ENCODE measurements around the gene SRXN1.

SRXN1 gene

DNA sequence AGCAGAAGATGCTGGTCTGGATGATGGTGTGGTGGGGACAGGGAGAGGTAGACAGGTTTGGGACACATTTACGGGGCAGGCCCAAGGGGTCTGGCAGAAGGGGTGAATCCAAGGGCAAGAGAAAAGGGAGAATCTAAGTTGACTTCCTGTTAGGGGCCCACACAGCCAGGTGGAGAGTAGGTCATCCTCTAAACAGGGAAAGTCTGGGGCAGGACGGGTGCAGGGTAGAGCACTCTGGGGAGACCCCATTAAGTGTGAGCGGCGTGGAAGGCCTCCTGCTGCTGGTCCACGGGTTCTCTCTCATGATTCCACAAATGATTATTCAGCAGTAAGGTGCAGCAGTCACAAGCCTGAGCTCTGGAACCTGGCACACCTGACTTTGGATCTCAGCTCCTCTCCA is 2.7 kb downstream of the SRXN1 start:
- Histone ChIP-seq H3K4me1 (peaks cover 9% of the 10 kb centered on the region), H3K4me2 (ENCODE audit: low read length) (no peak overlapping the region), H3K4me3 (ENCODE audit: low read depth, low read length) (no peak overlapping the region), H3K9me3 (ENCODE audit: control insufficient read depth, low read length) (no peaks in the 10 kb centered on the region), H3K79me2 (no peaks in the 10 kb centered on the region), H3K9ac (no peak overlapping the region), H3K36me3 (ENCODE audit: control insufficient read depth, insufficient read depth, low read length) (no peaks in the 10 kb centered on the region), H3K27ac (no peak overlapping the region), H2AFZ (no peak overlapping the region), H3K27me3 (ENCODE audit: control insufficient read depth, insufficient read depth, low read length) (no peaks in the 10 kb centered on the region)
- TF ChIP-seq, protein P1, sequence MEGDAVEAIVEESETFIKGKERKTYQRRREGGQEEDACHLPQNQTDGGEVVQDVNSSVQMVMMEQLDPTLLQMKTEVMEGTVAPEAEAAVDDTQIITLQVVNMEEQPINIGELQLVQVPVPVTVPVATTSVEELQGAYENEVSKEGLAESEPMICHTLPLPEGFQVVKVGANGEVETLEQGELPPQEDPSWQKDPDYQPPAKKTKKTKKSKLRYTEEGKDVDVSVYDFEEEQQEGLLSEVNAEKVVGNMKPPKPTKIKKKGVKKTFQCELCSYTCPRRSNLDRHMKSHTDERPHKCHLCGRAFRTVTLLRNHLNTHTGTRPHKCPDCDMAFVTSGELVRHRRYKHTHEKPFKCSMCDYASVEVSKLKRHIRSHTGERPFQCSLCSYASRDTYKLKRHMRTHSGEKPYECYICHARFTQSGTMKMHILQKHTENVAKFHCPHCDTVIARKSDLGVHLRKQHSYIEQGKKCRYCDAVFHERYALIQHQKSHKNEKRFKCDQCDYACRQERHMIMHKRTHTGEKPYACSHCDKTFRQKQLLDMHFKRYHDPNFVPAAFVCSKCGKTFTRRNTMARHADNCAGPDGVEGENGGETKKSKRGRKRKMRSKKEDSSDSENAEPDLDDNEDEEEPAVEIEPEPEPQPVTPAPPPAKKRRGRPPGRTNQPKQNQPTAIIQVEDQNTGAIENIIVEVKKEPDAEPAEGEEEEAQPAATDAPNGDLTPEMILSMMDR (IDR thresholded peaks at IDR 0.05): no peak

DNA sequence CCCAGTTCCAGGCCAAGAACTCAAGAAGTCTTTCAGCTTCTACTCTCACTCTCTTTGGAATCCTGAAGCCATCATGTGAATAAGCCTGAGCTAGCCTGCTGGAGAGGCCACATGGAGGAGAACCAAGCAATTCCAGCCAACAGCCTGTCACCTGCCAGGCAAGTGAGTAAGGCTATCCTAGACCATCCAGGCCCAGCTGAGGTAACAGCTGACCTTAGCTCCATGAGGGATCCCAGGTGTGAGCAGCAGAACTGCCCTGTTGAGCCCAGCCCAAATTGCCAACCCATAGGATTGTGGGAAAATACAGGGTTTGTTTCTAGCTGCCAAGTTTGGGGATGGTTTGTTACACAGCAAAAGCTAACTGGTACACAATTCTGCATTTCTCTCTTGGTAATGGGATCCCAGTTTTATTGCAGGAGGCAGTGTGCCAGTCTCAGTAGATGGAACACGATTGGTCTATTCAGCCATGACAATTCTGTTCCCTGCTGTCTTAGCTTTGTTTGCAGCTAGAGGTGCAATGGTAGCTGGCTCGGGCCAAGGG is 5.5 kb downstream of the SRXN1 start:
- no peaks in the 10 kb centered on the region for H3K36me3 ChIP-seq (ENCODE audit: control insufficient read depth, insufficient read depth, low read length)
- H3K4me2 ChIP-seq (ENCODE audit: low read length): no peak overlapping the region
- H3K79me2 ChIP-seq: no peaks in the 10 kb centered on the region
- H3K4me1 ChIP-seq: peaks cover 5% of the 10 kb centered on the region
- H3K9me3 ChIP-seq (ENCODE audit: control insufficient read depth, low read length): no peaks in the 10 kb centered on the region
- TF ChIP-seq, protein P1 (IDR thresholded peaks at IDR 0.05): no peak
- H3K27me3 ChIP-seq (ENCODE audit: control insufficient read depth, insufficient read depth, low read length): no peaks in the 10 kb centered on the region
- no peak overlapping the region for H2AFZ ChIP-seq
- no peak overlapping the region for H3K27ac ChIP-seq
- H3K4me3 ChIP-seq (ENCODE audit: low read depth, low read length): no peak overlapping the region
- no peak overlapping the region for H3K9ac ChIP-seq

DNA sequence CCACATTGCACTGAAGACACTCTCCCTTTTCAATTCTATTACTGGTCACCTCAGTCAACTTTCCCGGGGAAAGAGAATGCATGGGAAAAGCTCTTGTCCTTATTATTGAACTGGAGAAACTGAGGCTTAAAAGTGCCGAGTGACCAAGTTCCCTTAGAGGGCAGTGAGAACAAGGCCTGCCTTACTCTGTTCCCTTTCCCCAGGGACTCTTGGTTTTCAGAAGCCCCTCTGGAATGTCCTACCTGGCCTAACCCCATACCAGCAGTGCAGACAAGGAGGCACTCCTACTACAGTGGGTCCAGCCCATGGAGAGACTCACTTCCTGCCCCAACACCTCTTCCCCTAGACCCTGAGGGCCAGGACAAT is 6.1 kb downstream of the SRXN1 start:
- H3K4me1 ChIP-seq: peaks cover 2% of the 10 kb centered on the region
- H3K27me3 ChIP-seq (ENCODE audit: control insufficient read depth, insufficient read depth, low read length): no peaks in the 10 kb centered on the region
- H3K9ac ChIP-seq: no peak overlapping the region
- H3K79me2 ChIP-seq: no peaks in the 10 kb centered on the region
- H3K36me3 ChIP-seq (ENCODE audit: control insufficient read depth, insufficient read depth, low read length): no peaks in the 10 kb centered on the region
- no peak overlapping the region for H2AFZ ChIP-seq
- H3K4me2 ChIP-seq (ENCODE audit: low read length): no peak overlapping the region
- TF ChIP-seq, protein P1 (IDR thresholded peaks at IDR 0.05): no peak
- H3K9me3 ChIP-seq (ENCODE audit: control insufficient read depth, low read length): no peaks in the 10 kb centered on the region
- H3K27ac ChIP-seq: no peak overlapping the region
- no peak overlapping the region for H3K4me3 ChIP-seq (ENCODE audit: low read depth, low read length)

DNA sequence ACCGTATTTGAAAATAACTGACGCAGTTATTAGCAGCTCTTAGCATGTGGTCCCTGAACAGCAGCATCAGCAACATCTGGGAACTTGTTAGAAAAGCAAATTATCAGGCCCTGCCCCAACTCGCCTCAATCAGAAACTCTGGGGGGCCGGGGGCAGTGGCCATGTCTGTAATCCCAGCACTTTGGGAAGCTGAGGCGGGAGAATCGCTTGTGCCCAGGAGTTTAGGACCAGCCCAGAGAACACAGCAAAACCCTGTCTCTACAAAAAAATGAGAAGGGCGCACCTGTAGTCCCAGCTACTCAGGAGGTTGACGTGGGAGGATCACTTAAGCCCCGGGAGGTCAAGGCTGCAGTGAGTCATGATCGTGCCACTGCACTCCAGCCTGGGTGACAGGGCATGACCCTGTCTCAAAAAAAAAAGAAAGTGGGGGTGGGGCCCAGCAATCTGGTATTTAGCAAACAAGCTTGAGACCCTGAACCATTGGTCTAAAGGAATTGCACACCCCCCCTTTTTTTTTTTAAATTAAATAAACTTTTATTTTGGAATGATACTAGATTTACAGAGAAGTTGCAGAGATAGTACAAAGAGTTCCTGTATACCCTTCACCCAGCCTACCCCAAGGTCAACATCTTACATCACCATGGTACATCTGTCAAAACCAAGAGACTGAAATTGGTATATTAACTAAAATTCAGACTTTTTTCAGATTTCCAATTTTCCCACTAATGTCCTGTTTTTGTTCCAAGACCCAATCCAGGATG is 6.7 kb downstream of the SRXN1 start:
- TF ChIP-seq, protein P1 (IDR thresholded peaks at IDR 0.05): no peak
- H3K27ac ChIP-seq: no peak overlapping the region
- peaks cover 2% of the 10 kb centered on the region for H3K4me1 ChIP-seq
- H2AFZ ChIP-seq: no peak overlapping the region
- no peak overlapping the region for H3K4me2 ChIP-seq (ENCODE audit: low read length)
- H3K79me2 ChIP-seq: no peaks in the 10 kb centered on the region
- no peaks in the 10 kb centered on the region for H3K9me3 ChIP-seq (ENCODE audit: control insufficient read depth, low read length)
- no peaks in the 10 kb centered on the region for H3K36me3 ChIP-seq (ENCODE audit: control insufficient read depth, insufficient read depth, low read length)
- no peaks in the 10 kb centered on the region for H3K27me3 ChIP-seq (ENCODE audit: control insufficient read depth, insufficient read depth, low read length)
- H3K9ac ChIP-seq: no peak overlapping the region
- H3K4me3 ChIP-seq (ENCODE audit: low read depth, low read length): no peak overlapping the region
